C4-2B (cell line): ENCODE results near the gene ZGPAT.

ENCODE experiments used
- CTCF ChIP-seq: fragments of 450-650 bp; conservative IDR thresholded peaks from 2 replicates; pipeline ENCODE4 v1.5.1; 2017; ENCODE audit warnings: mild to moderate bottlenecking
- ZFX ChIP-seq: fragments of 450-650 bp; IDR thresholded peaks from 2 replicates; pipeline ENCODE4 v1.6.1; 2017

- TF ChIP-seq CTCF (no peak), ZFX (no peak)
Observed at GRCh38 chr20:63734111-63734945, 26.5 kb downstream of the ZGPAT start.
